ENCODE measurements around the gene DPP4. TPM values are rescaled to one million over a fixed set of nuclear protein-coding genes. Genes with fewer than 3 reads are reported as not detected.
A peak's percentile ranks its signal among the peaks of the same experiment; 100 is the strongest.

DPP4 gene
- total RNA-seq, 1 donor from 2014 or later, result 4.4 TPM

DNA sequence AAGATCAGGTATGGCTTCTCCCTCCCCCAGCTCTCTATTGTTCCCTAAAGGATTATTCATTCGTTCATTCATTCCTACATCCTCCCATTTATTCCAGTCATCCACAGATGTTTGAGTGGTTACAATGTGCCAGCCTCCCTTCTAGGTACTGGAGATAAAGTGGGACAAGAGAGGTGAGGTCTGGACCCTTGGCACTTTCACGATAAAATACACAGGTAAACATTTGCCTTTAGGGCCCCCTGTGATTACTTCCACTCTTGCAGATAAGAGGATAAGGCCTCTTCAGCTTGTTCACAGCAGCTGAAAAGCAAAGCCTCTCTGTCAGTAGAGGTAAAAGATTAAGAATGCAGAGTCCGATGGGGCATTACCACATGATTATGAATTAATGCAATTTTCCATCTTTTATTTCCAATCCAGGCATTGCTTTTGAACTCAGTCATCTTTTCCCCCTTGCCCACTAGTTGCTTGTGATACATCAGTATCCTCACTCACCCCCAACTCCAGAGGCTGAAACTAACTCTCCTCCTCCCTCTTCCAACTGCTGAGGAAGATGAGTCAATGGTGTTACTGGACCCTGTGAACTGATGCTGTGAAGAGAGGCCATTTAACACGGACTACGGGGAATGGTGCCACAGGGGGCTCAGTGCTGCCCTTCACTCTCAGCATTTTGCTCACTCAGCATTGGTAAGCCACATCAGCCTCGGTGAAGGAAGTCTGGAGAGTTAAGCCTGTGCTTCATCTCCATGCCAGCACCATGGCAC lies 1.1 kb upstream of the DPP4 start:
- no peaks in the 10 kb centered on the region for H3K36me3 ChIP-seq
- peaks cover 61% of the 10 kb centered on the region for H3K4me1 ChIP-seq
- intact Hi-C loops (cut with micrococcal nuclease), result no loop called here

GRCh38 chr2:162074632-162074895 lies 549 bp upstream of the DPP4 start:
- TF ChIP-seq, protein P1, sequence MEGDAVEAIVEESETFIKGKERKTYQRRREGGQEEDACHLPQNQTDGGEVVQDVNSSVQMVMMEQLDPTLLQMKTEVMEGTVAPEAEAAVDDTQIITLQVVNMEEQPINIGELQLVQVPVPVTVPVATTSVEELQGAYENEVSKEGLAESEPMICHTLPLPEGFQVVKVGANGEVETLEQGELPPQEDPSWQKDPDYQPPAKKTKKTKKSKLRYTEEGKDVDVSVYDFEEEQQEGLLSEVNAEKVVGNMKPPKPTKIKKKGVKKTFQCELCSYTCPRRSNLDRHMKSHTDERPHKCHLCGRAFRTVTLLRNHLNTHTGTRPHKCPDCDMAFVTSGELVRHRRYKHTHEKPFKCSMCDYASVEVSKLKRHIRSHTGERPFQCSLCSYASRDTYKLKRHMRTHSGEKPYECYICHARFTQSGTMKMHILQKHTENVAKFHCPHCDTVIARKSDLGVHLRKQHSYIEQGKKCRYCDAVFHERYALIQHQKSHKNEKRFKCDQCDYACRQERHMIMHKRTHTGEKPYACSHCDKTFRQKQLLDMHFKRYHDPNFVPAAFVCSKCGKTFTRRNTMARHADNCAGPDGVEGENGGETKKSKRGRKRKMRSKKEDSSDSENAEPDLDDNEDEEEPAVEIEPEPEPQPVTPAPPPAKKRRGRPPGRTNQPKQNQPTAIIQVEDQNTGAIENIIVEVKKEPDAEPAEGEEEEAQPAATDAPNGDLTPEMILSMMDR (IDR thresholded peaks at IDR 0.05; ENCODE audit: borderline replicate concordance), result no peak
- Histone ChIP-seq H3K27me3 (ENCODE audit: low read depth) (no peaks in the 10 kb centered on the region), H3K4me3 (peak overlapping the region; percentile 78), H3K4me1 (peaks cover 66% of the 10 kb centered on the region), H3K9me3 (replicated peaks) (peaks cover 12% of the 10 kb centered on the region), H3K27ac (replicated peaks) (peak overlapping the region; percentile 85), H3K36me3 (no peaks in the 10 kb centered on the region)
- DNase-seq, result no peak
- intact Hi-C loops (cut with micrococcal nuclease), result no loop called here

More for the DNA sequence above, 1.1 kb upstream of the DPP4 start:
- DNase-seq, result no peak
- Histone ChIP-seq H3K27me3 (ENCODE audit: low read depth) (no peaks in the 10 kb centered on the region), H3K4me3 (peak overlapping the region; percentile 78), H3K27ac (replicated peaks) (peak overlapping the region; percentile 85), H3K9me3 (replicated peaks) (peaks cover 16% of the 10 kb centered on the region)
- TF ChIP-seq, protein P1 (IDR thresholded peaks at IDR 0.05; ENCODE audit: borderline replicate concordance), result no peak

GRCh38 chr2:162072976-162073887 lies 783 bp downstream of the DPP4 start:
- Histone ChIP-seq H3K4me3 (peak overlapping the region; percentile 78), H3K4me1 (peaks cover 74% of the 10 kb centered on the region), H3K36me3 (no peaks in the 10 kb centered on the region), H3K27me3 (ENCODE audit: low read depth) (no peaks in the 10 kb centered on the region), H3K9me3 (replicated peaks) (no peaks in the 10 kb centered on the region), H3K27ac (replicated peaks) (peak overlapping the region; percentile 85)
- intact Hi-C loops (cut with micrococcal nuclease), result no loop called here
- DNase-seq, result peak; percentile 20
- TF ChIP-seq, protein P1 (IDR thresholded peaks at IDR 0.05; ENCODE audit: borderline replicate concordance), result no peak

DNA sequence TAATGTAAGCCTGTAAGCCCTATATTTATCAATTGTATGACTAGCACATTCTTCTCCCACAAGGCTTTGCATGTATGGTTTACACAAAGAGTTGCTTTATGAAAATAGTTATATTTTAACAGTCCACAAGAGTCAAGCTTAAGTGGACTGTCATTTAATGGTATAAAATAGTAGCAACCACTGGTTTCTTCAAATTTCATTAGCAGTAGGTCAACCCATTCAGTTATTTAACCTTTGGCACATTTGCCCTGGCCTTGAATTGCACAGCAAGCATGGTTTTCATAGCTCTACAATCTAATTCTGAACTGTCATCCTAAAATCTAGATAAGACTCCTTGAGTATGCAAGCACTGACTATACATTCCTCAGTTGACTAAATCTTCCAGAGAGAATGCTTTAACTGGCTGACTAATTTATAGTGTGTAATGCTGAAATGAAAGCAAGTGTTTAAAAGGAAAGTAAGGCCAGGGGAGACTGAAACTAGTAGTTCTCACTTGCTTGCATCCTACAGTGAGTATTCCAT lies 1.8 kb downstream of the DPP4 start:
- peak overlapping the region; percentile 78 for H3K4me3 ChIP-seq
- intact Hi-C loops (cut with micrococcal nuclease), result no loop called here
- H3K27ac ChIP-seq (replicated peaks), result peak overlapping the region; percentile 85

GRCh38 chr2:162071001-162071400 lies 3.0 kb downstream of the DPP4 start:
- H3K27ac ChIP-seq (replicated peaks), result peak overlapping the region; percentile 85
- H3K27me3 ChIP-seq (ENCODE audit: low read depth), result no peaks in the 10 kb centered on the region
- H3K4me1 ChIP-seq, result peaks cover 73% of the 10 kb centered on the region
- TF ChIP-seq, protein P1 (IDR thresholded peaks at IDR 0.05; ENCODE audit: borderline replicate concordance), result no peak
- H3K4me3 ChIP-seq, result no peak overlapping the region
- no peak for DNase-seq
- no peaks in the 10 kb centered on the region for H3K9me3 ChIP-seq (replicated peaks)
- no peaks in the 10 kb centered on the region for H3K36me3 ChIP-seq
- intact Hi-C loops (cut with micrococcal nuclease), result no loop called here

More for the DNA sequence above, 1.8 kb downstream of the DPP4 start:
- H3K36me3 ChIP-seq, result no peaks in the 10 kb centered on the region
- no peaks in the 10 kb centered on the region for H3K27me3 ChIP-seq (ENCODE audit: low read depth)
- TF ChIP-seq, protein P1 (IDR thresholded peaks at IDR 0.05; ENCODE audit: borderline replicate concordance), result no peak
- H3K9me3 ChIP-seq (replicated peaks), result no peaks in the 10 kb centered on the region
- H3K4me1 ChIP-seq, result peaks cover 74% of the 10 kb centered on the region
- no peak for DNase-seq
